Lung (tissue), 12 donors: ENCODE measurements around the gene NREP. TPM values are rescaled to one million over a fixed set of nuclear protein-coding genes. Genes with fewer than 3 reads are reported as not detected.

Source experiments
- ATAC-seq: fragments of 200-7000 bp; cut with Tn5 transposase; one replicate; pipeline ENCODE4 v1.9.1; 2020; ENCODE audit warnings: moderate number of reproducible peaks; ENCODE audit not compliant: insufficient read depth, low FRiP score
- DNase-seq, 3 donors: peaks; one replicate each; pipeline ENCODE4 v3.0.0-alpha.2; 2013 to 2017
- H3K27ac ChIP-seq, 2 donors: one replicate each; pipeline ENCODE4 v1.5.1; 2013; ENCODE audit warnings: mild to moderate bottlenecking in 2 of 2, moderate library complexity in 2 of 2, control low read depth in 1 of 2, inconsistent platforms in 1 of 2, low read depth in 1 of 2, low read length in 1 of 2
- H3K27me3 ChIP-seq, 3 donors: one replicate each; pipeline ENCODE4 v1.5.1; 2013; ENCODE audit warnings: low read length in 2 of 3; ENCODE audit not compliant: control insufficient read depth in 3 of 3, insufficient read depth in 3 of 3
- H3K36me3 ChIP-seq, 4 donors: one replicate each; pipeline ENCODE4 v1.5.1; 2013; ENCODE audit warnings: low read length in 4 of 4, mild to moderate bottlenecking in 1 of 4, moderate library complexity in 1 of 4; ENCODE audit not compliant: control insufficient read depth in 4 of 4, insufficient read depth in 4 of 4
- H3K4me1 ChIP-seq, 5 donors: one replicate each; pipeline ENCODE4 v1.5.1; 2013; ENCODE audit warnings: low read length in 5 of 5, mild to moderate bottlenecking in 2 of 5, moderate library complexity in 1 of 5; ENCODE audit not compliant: control insufficient read depth in 5 of 5, insufficient read depth in 5 of 5
- H3K4me3 ChIP-seq: one replicate; pipeline ENCODE4 v1.5.1; 2013; ENCODE audit warnings: mild to moderate bottlenecking, control low read depth, moderate library complexity
- H3K9ac ChIP-seq, 2 donors: one replicate each; pipeline ENCODE4 v1.5.1; 2013; ENCODE audit warnings: low read length in 2 of 2, control low read depth in 1 of 2; ENCODE audit not compliant: insufficient read depth in 1 of 2
- H3K9me3 ChIP-seq, 4 donors: one replicate each; pipeline ENCODE4 v1.5.1; 2013; ENCODE audit warnings: low read length in 3 of 4, mild to moderate bottlenecking in 1 of 4, moderate library complexity in 1 of 4; ENCODE audit not compliant: control insufficient read depth in 4 of 4, insufficient read depth in 3 of 4
- whole genome bisulfite sequencing, 2 donors: extraction: QIAGEN DNeasy Blood & Tissue Kit; methylation state at CpG; one replicate each; pipeline ENCODE4 v1.1.7; 2013; 5-methylcytosine and 5-hydroxymethylcytosine counted together
- polyA plus RNA-seq, 2 donors: library from polyadenylated mRNA; stranded (reverse); fragments of 200-250 nt; gene quantifications; one replicate each; pipeline ENCODE4 v1.2.1, GENCODE V29; 2013
- total RNA-seq, 2 donors: library from RNA; depleted of rRNA in 1 of 2; stranded (reverse); fragments of >200 nt in 1 of 2; gene quantifications; one replicate each; pipeline ENCODE4 v1.2.1, GENCODE V29; 2014 to 2021
- TF ChIP-seq, protein P1 (sequence below): IDR thresholded peaks from 2 replicates; pipeline ENCODE4 v1.5.1; 2012; ENCODE audit warnings: mild to moderate bottlenecking; ENCODE audit errors: control extremely low read depth, extremely low read depth
- donor health status: control.
- donor health status: control.
- donor health status: Bipolar disorder and iron deficiency.
- donor health status: healthy.
- donor health status: DM: yes; HTN: yes; CAD: no.

NREP gene
- total and polyA plus RNA-seq, 4 donors: 10.8 to 326 (median 16.8) TPM

DNA sequence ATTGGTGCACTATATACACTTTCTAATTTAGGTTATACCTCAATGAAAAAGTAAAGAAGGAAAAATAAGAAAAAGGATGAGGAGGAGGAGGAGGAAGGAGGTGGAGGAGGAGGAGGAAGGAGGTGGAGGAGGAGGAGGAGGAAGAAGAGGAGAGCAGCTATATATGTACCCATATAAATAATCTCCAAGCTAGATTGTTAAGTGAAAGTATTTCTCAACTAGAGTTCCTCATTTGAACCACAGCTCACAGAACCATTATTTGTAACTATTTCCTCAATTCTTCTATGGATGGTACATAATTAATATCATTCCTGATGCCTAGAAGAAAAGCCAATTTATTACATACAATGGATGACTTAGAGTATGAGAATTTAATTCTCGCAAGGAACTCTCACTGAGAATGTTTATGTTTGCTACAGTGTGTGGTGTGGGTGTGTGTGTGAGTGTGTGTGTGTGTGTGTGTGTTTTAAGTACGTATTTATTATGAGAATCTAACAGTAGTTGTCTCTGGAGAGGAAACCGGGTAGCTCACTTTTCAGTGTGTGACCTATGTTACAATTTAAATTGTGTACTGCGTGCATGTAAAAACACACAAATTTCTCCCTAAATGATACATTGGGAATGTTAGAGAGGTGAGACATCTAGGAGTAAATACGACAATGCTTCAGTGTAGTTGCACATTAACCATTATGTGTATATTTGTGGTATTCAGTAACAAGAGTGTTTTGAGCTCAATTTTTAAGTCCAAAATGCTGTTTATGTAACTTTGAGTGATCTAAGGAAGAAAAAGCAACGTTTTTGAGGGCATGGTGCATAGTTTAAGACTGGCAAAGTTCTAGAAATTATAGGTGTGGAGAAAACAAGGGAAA is 20.2 kb upstream of the NREP start:
- no peak for ATAC-seq
- no peak overlapping the region for H3K4me3 ChIP-seq
- H3K4me1 ChIP-seq: peaks cover 2 to 36% (median 5%) of the 10 kb centered on the region in 5 donors
- DNase-seq: no peak
- no peak overlapping the region for H3K27ac ChIP-seq
- H3K9ac ChIP-seq: no peak overlapping the region
- no peaks in the 10 kb centered on the region for H3K27me3 ChIP-seq
- H3K9me3 ChIP-seq: no peaks in the 10 kb centered on the region
- WGBS, 2 donors: 70 to 76% methylated on average over 6 of the region's 6 CpGs
- TF ChIP-seq, protein P1, sequence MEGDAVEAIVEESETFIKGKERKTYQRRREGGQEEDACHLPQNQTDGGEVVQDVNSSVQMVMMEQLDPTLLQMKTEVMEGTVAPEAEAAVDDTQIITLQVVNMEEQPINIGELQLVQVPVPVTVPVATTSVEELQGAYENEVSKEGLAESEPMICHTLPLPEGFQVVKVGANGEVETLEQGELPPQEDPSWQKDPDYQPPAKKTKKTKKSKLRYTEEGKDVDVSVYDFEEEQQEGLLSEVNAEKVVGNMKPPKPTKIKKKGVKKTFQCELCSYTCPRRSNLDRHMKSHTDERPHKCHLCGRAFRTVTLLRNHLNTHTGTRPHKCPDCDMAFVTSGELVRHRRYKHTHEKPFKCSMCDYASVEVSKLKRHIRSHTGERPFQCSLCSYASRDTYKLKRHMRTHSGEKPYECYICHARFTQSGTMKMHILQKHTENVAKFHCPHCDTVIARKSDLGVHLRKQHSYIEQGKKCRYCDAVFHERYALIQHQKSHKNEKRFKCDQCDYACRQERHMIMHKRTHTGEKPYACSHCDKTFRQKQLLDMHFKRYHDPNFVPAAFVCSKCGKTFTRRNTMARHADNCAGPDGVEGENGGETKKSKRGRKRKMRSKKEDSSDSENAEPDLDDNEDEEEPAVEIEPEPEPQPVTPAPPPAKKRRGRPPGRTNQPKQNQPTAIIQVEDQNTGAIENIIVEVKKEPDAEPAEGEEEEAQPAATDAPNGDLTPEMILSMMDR: no peak
- H3K36me3 ChIP-seq: no peaks in the 10 kb centered on the region

DNA sequence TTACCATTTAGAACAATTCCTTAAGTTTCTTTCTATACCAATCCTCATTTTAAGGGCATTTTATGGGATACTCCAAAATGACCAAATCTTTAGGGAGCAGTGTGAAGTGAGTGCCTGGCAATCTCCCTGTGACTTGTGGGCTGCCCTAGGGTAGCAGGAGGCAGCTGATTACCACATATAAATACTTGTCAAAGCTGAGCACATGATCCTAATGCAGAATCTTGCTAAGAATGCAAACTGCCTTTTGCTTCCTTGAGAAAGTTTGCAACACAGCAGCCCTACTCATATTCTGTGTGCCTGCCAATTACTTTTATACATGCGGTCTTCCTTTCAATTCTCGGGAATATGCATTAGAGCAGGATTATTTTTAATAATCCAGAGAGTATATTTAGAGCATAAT is 18.2 kb upstream of the NREP start:
- no peak overlapping the region for H3K27ac ChIP-seq
- DNase-seq (peak in 1 of 3 donors; percentile 51), ATAC-seq (no peak)
- WGBS, 2 donors: 27 to 43% methylated on average over 2 of the region's 2 CpGs
- no peaks in the 10 kb centered on the region for H3K27me3 ChIP-seq
- TF ChIP-seq, protein P1: no peak
- no peaks in the 10 kb centered on the region for H3K36me3 ChIP-seq
- no peak overlapping the region for H3K9ac ChIP-seq
- peaks cover 0 to 34% (median 5%) of the 10 kb centered on the region in 5 donors for H3K4me1 ChIP-seq
- no peak overlapping the region for H3K4me3 ChIP-seq
- no peaks in the 10 kb centered on the region for H3K9me3 ChIP-seq

DNA sequence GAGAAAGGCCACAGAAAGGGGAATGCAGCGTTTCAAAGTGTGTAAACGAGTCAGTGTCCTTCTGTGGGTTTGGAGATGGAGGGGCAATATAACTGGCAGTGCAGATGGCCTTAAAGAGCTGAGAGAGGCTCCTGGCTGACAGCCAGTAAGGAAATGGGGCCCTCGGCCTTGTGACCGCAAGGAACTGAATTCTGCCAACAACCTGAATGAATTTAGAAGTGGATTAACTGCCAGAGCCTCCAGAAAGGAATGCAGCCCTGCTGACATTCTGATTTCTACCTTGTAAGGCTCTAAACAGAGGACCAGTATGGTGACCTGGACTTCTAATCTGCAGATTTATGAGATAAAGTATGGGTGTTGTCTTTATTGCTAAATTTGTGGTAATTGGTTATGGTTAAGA is 17.5 kb upstream of the NREP start:
- Histone ChIP-seq H3K9me3 (no peaks in the 10 kb centered on the region), H3K27ac (no peak overlapping the region), H3K4me3 (no peak overlapping the region), H3K9ac (no peak overlapping the region), H3K4me1 (peaks cover 0 to 27% (median 5%) of the 10 kb centered on the region in 5 donors), H3K27me3 (no peaks in the 10 kb centered on the region), H3K36me3 (no peaks in the 10 kb centered on the region)
- 7 to 8% methylated on average over 4 of the region's 4 CpGs for WGBS, 2 donors
- no peak for ATAC-seq
- TF ChIP-seq, protein P1: no peak
- peak; percentile 77 to 89 (median 77) for DNase-seq
